Spinal cord (tissue), 10 donors: ENCODE measurements around the gene EXOC6. TPM values are rescaled to one million over a fixed set of nuclear protein-coding genes. Genes with fewer than 3 reads are reported as not detected.
"Not testable (repeated sequence)": the region's sequence is repeated elsewhere in the genome, so short reads cannot be mapped to it uniquely, and the experiment has no call there.

Source experiments
- DNase-seq, 6 donors: peaks; one replicate each; pipeline versions ENCODE4 v3.0.0 to v3.0.0-alpha.2; 2013 to 2015; ENCODE audit warnings: low spot score in 6 of 6, low read depth in 4 of 6
- H3K27ac ChIP-seq: one replicate; pipeline ENCODE4 v1.5.1; 2013; ENCODE audit warnings: low read depth, low read length, control low read depth
- H3K27me3 ChIP-seq: one replicate; pipeline ENCODE4 v1.6.1; 2013; ENCODE audit warnings: low read length; ENCODE audit not compliant: control insufficient read depth, insufficient read depth
- H3K36me3 ChIP-seq: one replicate; pipeline ENCODE4 v1.6.1; 2013; ENCODE audit warnings: low read length; ENCODE audit not compliant: control insufficient read depth, insufficient read depth
- H3K4me1 ChIP-seq: one replicate; pipeline ENCODE4 v1.6.1; 2013; ENCODE audit warnings: low read length; ENCODE audit not compliant: control insufficient read depth, insufficient read depth
- H3K4me3 ChIP-seq: one replicate; pipeline ENCODE4 v1.5.1; 2013; ENCODE audit warnings: low read depth, low read length, control low read depth
- H3K9me3 ChIP-seq: one replicate; pipeline ENCODE4 v1.6.1; 2013; ENCODE audit warnings: low read length; ENCODE audit not compliant: control insufficient read depth, insufficient read depth
- WGBS: methylation state at CpG from one replicate; pipeline ENCODE4 v1.1.5; 2013; ENCODE audit warnings: missing lambda C conversion rate; ENCODE audit not compliant: insufficient coverage; 5-methylcytosine and 5-hydroxymethylcytosine counted together
- polyA plus RNA-seq, 2 donors: library from polyadenylated mRNA; unstranded; fragments of 120-200 nt; gene quantifications; one replicate each; pipeline ENCODE4 v1.2.1, GENCODE V29; 2013; ENCODE audit not compliant: insufficient read length in 2 of 2
- total RNA-seq, 2 donors: library from RNA; depleted of rRNA in 1 of 2; stranded (reverse); fragments of 120-200 nt in 1 of 2; fragments of >200 nt in 1 of 2; gene quantifications; one replicate each; pipeline versions ENCODE4 v1.2.3 to v1.2.4, GENCODE V29; 2013 to 2014
- donor health status: healthy.

EXOC6 gene
- total and polyA plus RNA-seq, 4 donors = 16.5 to 46.6 (median 21.2) TPM

DNA sequence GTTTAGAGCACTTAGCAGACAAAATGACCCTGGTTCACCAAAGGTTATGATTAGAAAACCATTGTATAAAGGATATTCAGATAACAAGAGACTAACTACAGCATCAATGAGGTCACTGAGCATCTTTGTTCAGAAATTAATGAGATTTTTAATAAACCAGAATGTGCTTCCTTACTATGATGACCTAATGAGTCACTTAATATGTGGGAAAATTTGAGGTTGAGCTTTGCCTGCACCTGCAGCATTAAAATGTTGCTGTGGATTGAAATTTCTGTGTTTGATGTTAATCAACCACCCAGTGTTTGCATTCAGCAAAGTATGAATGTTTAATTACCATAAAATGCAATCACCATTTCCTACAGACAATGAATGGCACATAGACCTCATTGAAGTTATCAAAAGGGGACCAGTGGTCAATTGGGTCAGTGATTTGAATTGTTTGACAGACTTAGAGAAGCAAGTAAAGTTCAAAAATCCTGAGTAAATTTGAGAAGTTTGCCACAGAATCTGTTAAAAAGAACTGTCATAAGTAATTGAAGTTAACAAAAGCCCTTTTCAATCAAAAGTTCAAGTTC is 45.8 kb downstream of the EXOC6 start:
- Histone ChIP-seq H3K36me3 (no peaks in the 10 kb centered on the region), H3K4me1 (no peaks in the 10 kb centered on the region), H3K9me3 (no peaks in the 10 kb centered on the region), H3K27ac (no peak overlapping the region), H3K27me3 (no peaks in the 10 kb centered on the region), H3K4me3 (no peak overlapping the region)
- DNase-seq = peak in 1 of 6 donors; percentile 4

DNA sequence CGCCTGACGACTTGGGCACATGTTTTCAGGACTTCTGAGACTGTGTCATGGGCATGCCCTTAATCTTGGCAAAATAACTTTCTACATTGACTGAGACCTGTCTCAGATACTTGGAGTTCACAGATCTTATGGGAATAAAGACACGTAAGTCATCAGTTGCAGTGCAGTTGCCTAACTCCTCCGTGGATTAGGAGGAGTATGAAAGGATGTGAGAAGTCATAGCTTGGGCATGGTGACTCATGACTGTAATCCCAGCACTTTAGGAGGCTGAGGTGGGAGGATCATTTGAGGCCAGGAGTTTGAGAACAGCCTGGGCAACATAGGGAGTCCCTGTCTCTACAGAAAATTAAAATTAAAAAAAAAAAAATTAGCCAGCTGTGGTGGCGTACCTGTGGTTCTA is 49.6 kb downstream of the EXOC6 start:
- H3K4me3 ChIP-seq = no peak overlapping the region
- H3K27ac ChIP-seq = no peak overlapping the region
- H3K27me3 ChIP-seq = no peaks in the 10 kb centered on the region
- H3K9me3 ChIP-seq = no peaks in the 10 kb centered on the region
- DNase-seq = no peak
- no peaks in the 10 kb centered on the region for H3K36me3 ChIP-seq
- H3K4me1 ChIP-seq = no peaks in the 10 kb centered on the region
- WGBS = 93% methylated on average over 5 of the region's 5 CpGs

DNA sequence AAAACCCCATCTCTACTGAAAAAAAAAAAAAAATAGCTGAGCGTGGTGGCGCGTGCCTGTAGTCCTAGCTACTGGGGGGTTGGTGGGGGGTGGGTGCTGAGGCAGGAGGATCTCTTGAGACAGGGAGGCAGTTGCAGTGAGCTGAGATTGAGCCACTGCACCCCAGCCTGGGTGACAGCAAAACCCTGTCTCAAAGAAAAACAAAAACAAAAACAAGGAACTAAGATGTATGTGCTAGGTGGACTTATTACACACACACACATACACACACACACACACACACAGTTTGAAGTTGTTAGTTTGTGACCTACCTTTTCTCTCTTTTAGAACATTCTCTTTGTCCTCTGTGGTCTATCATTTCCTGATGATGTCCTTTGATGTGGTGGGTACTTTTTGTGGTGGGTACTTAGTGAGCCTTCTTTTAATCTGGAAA is 53.5 kb downstream of the EXOC6 start:
- no peaks in the 10 kb centered on the region for H3K36me3 ChIP-seq
- no CpG with 5 or more reads among the region's 3 CpGs for WGBS
- no peaks in the 10 kb centered on the region for H3K4me1 ChIP-seq
- H3K27me3 ChIP-seq = no peaks in the 10 kb centered on the region
- no peaks in the 10 kb centered on the region for H3K9me3 ChIP-seq
- no peak for DNase-seq
- H3K4me3 ChIP-seq = no peak overlapping the region
- H3K27ac ChIP-seq = no peak overlapping the region

DNA sequence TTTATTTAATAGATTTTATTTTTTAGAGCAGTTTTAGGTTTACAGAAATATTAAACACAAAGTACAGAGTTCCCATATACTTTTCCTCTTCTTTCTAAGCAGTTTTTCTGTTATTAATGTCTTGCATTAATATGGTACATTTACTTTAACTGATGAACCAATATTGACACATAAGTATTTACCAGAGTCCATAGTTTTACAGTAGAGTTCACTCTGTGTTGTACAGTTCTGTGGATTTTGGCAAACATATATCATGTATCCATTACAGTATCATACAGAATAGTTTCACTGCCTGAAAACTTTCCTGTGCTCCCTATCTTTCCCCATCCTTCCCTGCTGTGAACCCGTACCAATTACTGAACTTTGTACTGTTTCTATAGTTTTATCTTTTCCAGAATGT is 55.3 kb downstream of the EXOC6 start:
- Histone ChIP-seq H3K4me1 (no peaks in the 10 kb centered on the region), H3K36me3 (no peaks in the 10 kb centered on the region), H3K27me3 (no peaks in the 10 kb centered on the region), H3K9me3 (no peaks in the 10 kb centered on the region), H3K27ac (no peak overlapping the region), H3K4me3 (no peak overlapping the region)
- no peak for DNase-seq
- WGBS = no CpG with 5 or more reads among the region's 1 CpG

- Histone ChIP-seq H3K4me1 (no peaks in the 10 kb centered on the region), H3K27me3 (no peaks in the 10 kb centered on the region), H3K4me3 (no peak overlapping the region), H3K27ac (no peak overlapping the region), H3K36me3 (no peaks in the 10 kb centered on the region), H3K9me3 (no peaks in the 10 kb centered on the region)
- no CpG with 5 or more reads among the region's 4 CpGs for WGBS
- no peak for DNase-seq
Measured at GRCh38 chr10:92907280-92907679, 59.0 kb downstream of the EXOC6 start.

GRCh38 chr10:92912631-92913030 is 64.3 kb downstream of the EXOC6 start:
- WGBS = no CpG with 5 or more reads among the region's 4 CpGs

GRCh38 chr10:92913973-92914372 is 65.7 kb downstream of the EXOC6 start:
- Histone ChIP-seq H3K4me3 (no peak overlapping the region), H3K27ac (no peak overlapping the region), H3K9me3 (no peaks in the 10 kb centered on the region), H3K27me3 (no peaks in the 10 kb centered on the region), H3K36me3 (peaks cover 3% of the 10 kb centered on the region), H3K4me1 (no peaks in the 10 kb centered on the region)
- DNase-seq = no peak
- 47% methylated on average over 6 of the region's 6 CpGs for WGBS

More at GRCh38 chr10:92912631-92913030, 64.3 kb downstream of the EXOC6 start:
- H3K27ac ChIP-seq, H3K4me3 ChIP-seq, H3K4me1 ChIP-seq, H3K36me3 ChIP-seq, H3K27me3 ChIP-seq, H3K9me3 ChIP-seq, DNase-seq: not testable (repeated sequence)

DNA sequence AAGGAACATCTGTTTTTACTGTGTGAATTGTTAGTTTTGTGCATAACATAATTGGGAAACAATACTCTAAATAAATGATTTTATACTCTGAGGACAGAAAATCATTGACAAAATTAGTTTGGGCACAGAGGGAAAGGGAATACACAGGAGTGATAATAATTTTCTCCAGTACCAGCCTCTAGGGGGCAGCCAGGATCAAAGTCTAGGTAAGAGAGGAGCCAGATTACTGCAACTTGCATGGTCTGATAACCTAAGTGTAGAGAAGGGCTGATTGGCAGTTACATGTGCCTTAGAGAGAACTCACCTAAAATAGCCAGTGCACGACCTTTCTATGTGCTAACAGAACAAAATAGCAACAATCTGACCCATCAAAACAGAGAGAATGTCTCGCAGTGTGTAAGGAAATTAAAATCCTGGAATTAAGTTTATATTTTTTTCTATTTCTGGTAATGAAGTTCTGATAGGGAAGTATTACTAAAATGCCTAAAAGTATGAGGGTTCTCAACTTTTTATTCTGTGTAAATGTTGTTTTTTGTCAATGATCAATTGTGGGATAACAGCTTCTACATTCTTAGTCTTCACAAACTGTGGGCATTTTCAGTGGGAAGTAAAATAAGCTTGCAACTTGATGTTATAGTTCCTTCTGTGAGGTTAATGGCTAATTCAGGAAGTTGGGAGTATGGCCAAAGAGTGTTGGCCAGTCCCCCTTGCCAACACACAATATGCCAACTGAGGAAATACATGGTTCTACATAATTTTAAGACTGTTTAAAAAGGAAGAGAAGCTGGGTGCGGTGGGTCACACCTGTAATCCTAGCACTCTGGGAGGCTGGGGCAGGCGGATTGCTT is 66.4 kb downstream of the EXOC6 start:
- peak in 3 of 6 donors; percentile 9 to 70 (median 56) for DNase-seq
- Histone ChIP-seq H3K27ac (no peak overlapping the region), H3K27me3 (no peaks in the 10 kb centered on the region), H3K36me3 (peaks cover 3% of the 10 kb centered on the region), H3K4me3 (no peak overlapping the region), H3K4me1 (no peaks in the 10 kb centered on the region), H3K9me3 (no peaks in the 10 kb centered on the region)
- WGBS = no CpG with 5 or more reads among the region's 4 CpGs

DNA sequence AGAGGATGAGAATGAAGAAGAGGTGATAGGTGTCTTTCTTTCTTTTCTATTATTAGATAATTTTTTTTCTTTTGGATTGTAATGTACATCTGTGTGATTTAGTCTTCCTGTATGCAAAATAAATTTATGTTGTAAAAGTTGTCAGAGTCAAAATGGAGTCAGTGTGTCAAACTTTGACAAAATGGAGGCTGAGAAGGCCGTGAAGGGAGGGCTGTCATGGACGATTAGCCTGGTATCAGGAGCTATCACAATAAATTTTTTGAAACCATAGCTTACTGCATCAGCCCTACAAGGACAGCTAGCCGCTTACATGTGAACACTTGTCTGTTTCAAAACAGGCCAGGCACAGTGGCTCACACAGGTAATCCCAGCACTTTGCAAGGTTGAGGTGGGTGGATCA is 67.6 kb downstream of the EXOC6 start:
- 100% methylated on average over 3 of the region's 3 CpGs for whole genome bisulfite sequencing
- H3K36me3 ChIP-seq = peaks cover 3% of the 10 kb centered on the region
- H3K9me3 ChIP-seq = no peaks in the 10 kb centered on the region
- no peak for DNase-seq
- no peaks in the 10 kb centered on the region for H3K4me1 ChIP-seq
- H3K27ac ChIP-seq = no peak overlapping the region
- no peaks in the 10 kb centered on the region for H3K27me3 ChIP-seq
- no peak overlapping the region for H3K4me3 ChIP-seq

- Histone ChIP-seq H3K4me3 (no peak overlapping the region), H3K27me3 (no peaks in the 10 kb centered on the region), H3K36me3 (peaks cover 3% of the 10 kb centered on the region), H3K4me1 (no peaks in the 10 kb centered on the region), H3K9me3 (no peaks in the 10 kb centered on the region), H3K27ac (no peak overlapping the region)
- 17% methylated on average over 1 of the region's 2 CpGs for WGBS
- DNase-seq = no peak
Measured at GRCh38 chr10:92916433-92916832, 68.1 kb downstream of the EXOC6 start.
